Common myeloid progenitor, CD34-positive (primary cell): ENCODE data around the gene OR51T1.

Source experiments
- CTCF ChIA-PET: fragments of 350-600 bp; sonication (Branson Sonifier 250); formaldehyde crosslinking; loops from one replicate; lab custom pipeline; 2021; ENCODE audit warnings: antibody characterized with exemption; lab: Charles Lee
- POLR2A ChIA-PET: fragments of 350-600 bp; sonication (Branson Sonifier 250); formaldehyde crosslinking; loops from one replicate; lab custom pipeline; 2021; ENCODE audit warnings: antibody characterized with exemption; lab: Charles Lee
- DNase-seq, 3 donors: peaks; one replicate each; pipeline versions ENCODE4 v3.0.0 to v3.0.0-alpha.2; 2013
- H3K27ac ChIP-seq, 2 experiments: 1 replicate in 1 of 2; 2 replicates in 1 of 2; pipeline ENCODE4 v1.7.0; 2013; ENCODE audit warnings: inconsistent platforms in 2 of 2, low read length in 2 of 2, mild to moderate bottlenecking in 2 of 2, low read depth in 1 of 2, moderate library complexity in 1 of 2; ENCODE audit not compliant: severe bottlenecking in 2 of 2, insufficient read depth in 1 of 2, poor library complexity in 1 of 2
- H3K27me3 ChIP-seq, 5 experiments: replicated peaks in 2 of 5; 1 replicate in 3 of 5; 2 replicates in 2 of 5; pipeline versions ENCODE4 v1.6.1 to v1.7.0; 2013; ENCODE audit warnings: low read length in 4 of 5, mild to moderate bottlenecking in 2 of 5, moderate library complexity in 2 of 5, inconsistent platforms in 1 of 5; ENCODE audit not compliant: insufficient read depth in 5 of 5, control insufficient read depth in 4 of 5
- H3K36me3 ChIP-seq, 4 experiments: 1 replicate in 2 of 4; 2 replicates in 2 of 4; pipeline versions ENCODE4 v1.6.1 to v1.7.0; 2013; ENCODE audit warnings: low read length in 3 of 4, control low read depth in 1 of 4, mild to moderate bottlenecking in 1 of 4; ENCODE audit not compliant: control insufficient read depth in 4 of 4, insufficient read depth in 4 of 4
- H3K4me1 ChIP-seq, 4 experiments: 1 replicate in 3 of 4; 2 replicates in 1 of 4; pipeline versions ENCODE4 v1.6.1 to v1.7.1; 2013; ENCODE audit warnings: low read length in 3 of 4, mild to moderate bottlenecking in 3 of 4, control low read depth in 1 of 4, inconsistent platforms in 1 of 4, moderate library complexity in 1 of 4; ENCODE audit not compliant: control insufficient read depth in 4 of 4, insufficient read depth in 4 of 4; ENCODE audit errors: control extremely low read depth in 1 of 4
- H3K4me3 ChIP-seq, 7 experiments: 1 replicate in 4 of 7; 2 replicates in 3 of 7; pipeline versions ENCODE4 v1.5.1 to v1.7.0; 2013; ENCODE audit warnings: mild to moderate bottlenecking in 7 of 7, low read length in 6 of 7, moderate library complexity in 6 of 7, inconsistent platforms in 2 of 7, low read depth in 2 of 7, control low read depth in 1 of 7; ENCODE audit not compliant: insufficient read depth in 4 of 7, control insufficient read depth in 1 of 7; ENCODE audit errors: extremely low read depth in 1 of 7
- H3K9me3 ChIP-seq, 5 experiments: 1 replicate in 4 of 5; 2 replicates in 1 of 5; pipeline versions ENCODE4 v1.6.1 to v1.7.1; 2013; ENCODE audit warnings: low read length in 4 of 5, mild to moderate bottlenecking in 2 of 5, inconsistent platforms in 1 of 5, low read depth in 1 of 5, moderate library complexity in 1 of 5; ENCODE audit not compliant: control insufficient read depth in 4 of 5, insufficient read depth in 2 of 5; ENCODE audit errors: control extremely low read depth in 1 of 5
- WGBS: methylation state at CpG from one replicate; pipeline ENCODE4 v1.1.5; 2013; ENCODE audit not compliant: insufficient coverage; 5-methylcytosine and 5-hydroxymethylcytosine counted together

Gene OR51T1

DNA sequence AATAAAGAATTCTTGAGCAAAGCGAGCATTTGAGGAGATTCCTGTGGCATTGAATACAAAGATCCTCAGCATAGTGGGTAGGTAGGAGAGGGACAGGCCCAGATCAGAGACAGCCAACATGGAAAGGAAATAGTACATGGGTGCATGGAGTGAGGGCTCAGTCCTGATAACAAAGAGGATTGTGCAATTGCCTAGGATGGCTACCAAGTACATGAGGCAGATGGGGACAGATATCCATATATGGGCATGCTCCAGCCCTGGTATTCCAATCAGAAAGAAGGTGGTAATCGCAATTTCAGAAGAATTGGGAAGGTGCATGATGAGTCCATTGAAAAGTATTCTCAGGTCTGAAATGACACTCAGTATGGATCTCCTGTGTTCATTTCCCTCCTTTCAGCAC is 8.6 kb downstream of the OR51T1 start:
- 100% methylated on average over 2 of the region's 2 CpGs for WGBS

DNA sequence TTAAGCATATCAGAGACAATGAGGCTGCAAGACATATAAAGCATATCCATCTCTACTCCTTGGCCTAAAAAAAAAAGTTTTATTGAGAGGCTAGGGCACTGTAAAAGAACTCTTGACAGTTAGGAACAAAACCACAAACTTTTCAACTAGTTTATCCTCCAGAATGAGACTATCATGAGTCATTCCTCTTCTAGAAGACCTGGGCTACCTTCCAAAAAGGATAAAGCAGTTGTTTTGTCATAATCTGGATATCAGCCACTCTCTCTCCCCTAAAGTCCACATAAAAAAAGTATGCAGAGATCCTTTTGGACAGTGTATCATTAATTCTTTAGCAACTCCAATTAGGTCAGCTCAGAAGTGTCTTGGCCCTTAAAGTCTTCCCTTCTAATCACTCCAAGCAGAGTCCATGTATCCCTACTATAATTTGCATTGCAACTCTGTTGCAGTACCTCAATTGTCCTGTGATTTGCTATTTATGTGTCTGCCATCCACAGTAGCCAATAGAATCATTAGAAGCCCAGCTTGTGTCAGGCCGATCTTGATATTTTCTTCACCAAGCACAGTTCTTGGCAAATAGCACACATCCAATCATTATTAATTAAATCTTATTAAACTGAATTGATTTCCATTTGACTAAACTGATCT is 10.4 kb downstream of the OR51T1 start:
- Histone ChIP-seq H3K27ac (no peak overlapping the region), H3K9me3 (no peaks in the 10 kb centered on the region), H3K36me3 (no peaks in the 10 kb centered on the region), H3K4me1 (no peaks in the 10 kb centered on the region), H3K27me3 (peaks cover 0 to 3% (median 0%) of the 10 kb centered on the region in 5 experiments), H3K4me3 (no peak overlapping the region)
- POLR2A ChIA-PET, result no interaction called here
- peak in 2 of 3 donors; percentile 1 to 32 for DNase-seq
- WGBS, result no CpG with 5 or more reads among the region's 1 CpG
- CTCF ChIA-PET, result no interaction called here

More for the DNA sequence above, 8.6 kb downstream of the OR51T1 start:
- Histone ChIP-seq H3K4me3 (no peak overlapping the region), H3K27me3 (no peaks in the 10 kb centered on the region), H3K4me1 (no peaks in the 10 kb centered on the region), H3K36me3 (no peaks in the 10 kb centered on the region), H3K27ac (no peak overlapping the region), H3K9me3 (no peaks in the 10 kb centered on the region)
- CTCF ChIA-PET, result no interaction called here
- POLR2A ChIA-PET, result no interaction called here
- no peak for DNase-seq

DNA sequence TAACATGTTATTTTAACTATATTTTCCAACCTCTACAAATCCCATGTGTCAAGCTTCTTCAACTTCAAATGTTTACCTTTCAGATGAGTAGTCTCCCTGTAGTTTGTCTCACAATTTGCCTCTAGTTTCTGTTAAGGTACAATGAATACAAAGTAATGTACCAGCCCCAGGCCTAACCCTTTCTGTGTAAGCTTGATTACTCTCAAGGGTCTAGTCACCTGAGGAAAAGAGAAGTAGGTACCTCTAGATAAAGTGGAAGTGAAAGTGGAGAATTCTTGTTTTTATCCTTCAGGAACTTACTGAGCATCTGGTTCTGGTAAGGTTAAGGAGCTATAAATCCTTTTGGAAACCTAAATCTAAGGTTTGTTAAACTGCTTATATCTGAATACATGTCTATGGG is 21.8 kb downstream of the OR51T1 start, which contains the start of gene OR51A7:
Gene OR51A7 (plus strand): TSS at position 300 of the 400 bp plus-strand sequence. CDS start 3,587 bp downstream, outside the sequence.
- H3K27ac ChIP-seq, result no peak within 1 kb of the TSS
- no peak within 1 kb of the TSS for H3K4me3 ChIP-seq
- ChIA-PET POLR2A (no interaction called here), CTCF (no interaction called here)
- H3K36me3 ChIP-seq, result no peaks in the 10 kb centered on the region
- H3K4me1 ChIP-seq, result no peaks in the 10 kb centered on the region
- no peaks in the 10 kb centered on the region for H3K27me3 ChIP-seq
- H3K9me3 ChIP-seq, result peaks cover 0 to 4% (median 0%) of the 10 kb centered on the region in 5 experiments
- DNase-seq, result no peak

DNA sequence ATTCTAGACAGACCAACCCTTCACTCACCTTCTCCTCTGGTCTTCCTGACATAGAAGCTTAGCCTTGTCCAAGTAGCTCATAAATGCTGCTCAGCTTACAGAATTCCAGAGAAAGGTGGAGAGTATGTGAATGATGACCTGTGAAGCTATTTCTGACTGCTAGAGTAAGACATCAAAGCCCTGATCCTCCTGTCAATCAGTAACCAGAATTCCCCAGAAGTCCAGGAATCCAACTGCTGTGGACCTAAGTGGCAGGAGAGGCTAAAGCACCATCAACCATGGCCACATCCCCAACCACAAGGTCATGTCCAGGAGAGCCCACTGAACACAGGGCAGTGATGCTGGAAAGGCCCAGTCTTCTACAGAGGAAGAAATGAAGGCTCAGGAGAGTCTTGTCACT is 34.9 kb downstream of the OR51T1 start:
- Histone ChIP-seq H3K9me3 (no peaks in the 10 kb centered on the region), H3K36me3 (no peaks in the 10 kb centered on the region), H3K4me3 (no peak overlapping the region), H3K4me1 (no peaks in the 10 kb centered on the region), H3K27me3 (no peaks in the 10 kb centered on the region), H3K27ac (no peak overlapping the region)
- ChIA-PET CTCF (no interaction called here), POLR2A (no interaction called here)
- DNase-seq, result no peak

DNA sequence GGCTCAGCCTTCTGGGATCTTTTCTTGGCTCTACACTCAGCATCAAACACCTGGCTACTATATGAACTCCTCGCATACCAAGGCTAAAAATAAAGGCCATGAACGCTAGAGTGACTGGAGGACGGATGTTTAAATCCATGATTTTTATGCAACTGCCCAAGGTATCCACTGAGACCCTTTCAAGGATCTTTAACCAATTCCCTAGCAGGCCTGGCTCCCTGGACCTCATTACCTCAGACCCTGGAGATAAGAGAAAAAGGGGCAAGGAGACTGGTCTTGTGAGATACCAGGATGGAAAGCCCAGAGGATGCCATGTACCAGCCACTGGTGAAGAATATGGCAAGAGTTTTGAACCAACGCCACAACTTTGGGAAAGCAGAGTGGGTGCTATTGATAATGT is 37.5 kb downstream of the OR51T1 start, which contains the start of gene OR51G2:
Gene OR51G2 (minus strand): TSS at position 101 of the 400 bp plus-strand sequence. CDS start 3,687 bp downstream, outside the sequence.
- CTCF ChIA-PET, result no interaction called here
- Histone ChIP-seq H3K27ac (no peak within 1 kb of the TSS), H3K27me3 (no peaks in the 10 kb centered on the region), H3K9me3 (no peaks in the 10 kb centered on the region), H3K4me1 (no peaks in the 10 kb centered on the region), H3K36me3 (no peaks in the 10 kb centered on the region), H3K4me3 (no peak within 1 kb of the TSS)
- WGBS, result 97% methylated on average over 3 of the region's 4 CpGs
- DNase-seq, result no peak
- POLR2A ChIA-PET, result no interaction called here

DNA sequence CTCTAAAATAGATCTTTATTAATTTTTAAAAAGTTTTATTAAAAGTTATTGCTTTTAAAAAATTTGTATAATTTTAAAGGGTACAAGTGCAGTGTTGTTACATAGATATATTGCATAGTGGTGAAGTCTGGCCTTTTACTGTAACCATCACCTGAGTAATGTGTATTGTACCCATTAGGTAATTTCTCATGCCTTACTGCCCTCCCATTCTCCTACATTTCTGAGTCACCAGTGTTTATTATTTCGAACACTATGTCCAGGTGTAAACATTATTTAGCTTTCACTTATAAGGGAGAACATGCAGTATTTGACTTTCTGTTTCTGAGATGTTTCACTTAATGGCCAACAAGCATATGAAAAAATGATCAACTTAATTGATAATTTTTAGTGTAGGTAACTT is 40.1 kb downstream of the OR51T1 start:
- no peaks in the 10 kb centered on the region for H3K9me3 ChIP-seq
- CTCF ChIA-PET, result no interaction called here
- DNase-seq, result no peak
- no peaks in the 10 kb centered on the region for H3K36me3 ChIP-seq
- H3K27ac ChIP-seq, result no peak overlapping the region
- H3K4me1 ChIP-seq, result no peaks in the 10 kb centered on the region
- 80% methylated on average over 1 of the region's 1 CpG for WGBS
- POLR2A ChIA-PET, result no interaction called here
- no peaks in the 10 kb centered on the region for H3K27me3 ChIP-seq
- no peak overlapping the region for H3K4me3 ChIP-seq

DNA sequence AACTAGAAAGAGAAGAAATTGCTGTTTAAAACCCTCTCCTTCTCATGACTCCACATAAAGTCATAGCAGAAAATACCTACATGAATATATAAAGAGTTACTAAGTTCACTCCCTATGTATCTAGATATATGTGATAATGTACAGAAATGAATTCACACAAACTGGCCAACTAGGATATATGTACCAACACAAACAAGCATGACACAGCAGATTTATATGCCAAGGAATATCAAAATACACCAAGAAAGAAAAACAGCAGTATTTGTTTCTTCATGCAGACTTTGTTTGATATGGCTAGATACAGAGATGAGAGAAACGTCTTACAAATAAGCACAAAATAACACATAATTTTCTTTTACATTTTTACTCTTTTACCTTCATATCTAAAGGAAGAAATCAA is 40.6 kb downstream of the OR51T1 start:
- Histone ChIP-seq H3K4me3 (no peak overlapping the region), H3K9me3 (no peaks in the 10 kb centered on the region), H3K27ac (no peak overlapping the region), H3K4me1 (no peaks in the 10 kb centered on the region), H3K36me3 (no peaks in the 10 kb centered on the region), H3K27me3 (no peaks in the 10 kb centered on the region)
- no peak for DNase-seq
- ChIA-PET POLR2A (no interaction called here), CTCF (no interaction called here)
- WGBS, result no CpG with 5 or more reads among the region's 1 CpG
